PC-3 (cell line): ENCODE data around the gene PCGF5. TPM values are rescaled to one million over a fixed set of nuclear protein-coding genes. Genes with fewer than 3 reads are reported as not detected.
A peak's percentile ranks its signal among the peaks of the same experiment; 100 is the strongest.

Experiments used
- ATAC-seq: fragments of 200-7000 bp; cut with Tn5 transposase; 2 replicates; pipeline ENCODE4 v1.9.1; 2020; ENCODE audit warnings: mild to moderate bottlenecking, moderate library complexity
- BruUV-seq: library from RNA; stranded (reverse); fragments of 400-500 nt; replicated peaks from 2 replicates; lab custom pipeline; 2021; lab: Mats Ljungman, UMichigan
- CTCF ChIA-PET: fragments of 300-600 bp; sonication (Branson Sonifier 250); formaldehyde crosslinking; loops from one replicate; lab custom pipeline; 2022; ENCODE audit warnings: antibody characterized with exemption; lab: Charles Lee
- POLR2A ChIA-PET: fragments of 300-600 bp; sonication (Branson Sonifier 250); formaldehyde crosslinking; loops from one replicate; lab custom pipeline; 2022; ENCODE audit warnings: antibody characterized with exemption; ENCODE audit not compliant: unreplicated experiment; lab: Charles Lee
- DNase-seq: peaks from one replicate; pipeline ENCODE4 v3.0.0-alpha.2; 2015
- H2AFZ ChIP-seq: fragments of 300-600 bp; sonication (generic); 2 replicates; pipeline ENCODE4 v1.6.0; 2016; ENCODE audit warnings: antibody characterized with exemption, low read length
- H3F3A ChIP-seq: fragments of 300-600 bp; sonication (generic); one replicate; pipeline ENCODE4 v1.6.0; 2017; ENCODE audit warnings: antibody characterized with exemption, low read length, control low read depth, mild to moderate bottlenecking; ENCODE audit not compliant: unreplicated experiment
- H3K27ac ChIP-seq: fragments of 300-600 bp; sonication (generic); 2 replicates; pipeline ENCODE4 v1.5.1; 2016; ENCODE audit warnings: mild to moderate bottlenecking, low read length
- H3K27me3 ChIP-seq: fragments of 300-600 bp; sonication (generic); 2 replicates; pipeline ENCODE4 v1.6.1; 2016; ENCODE audit warnings: low read length, mixed read lengths
- H3K36me3 ChIP-seq: fragments of 300-600 bp; sonication (generic); 2 replicates; pipeline ENCODE4 v1.6.1; 2016; ENCODE audit warnings: low read depth, mixed run types, low read length, mixed read lengths
- H3K4me1 ChIP-seq: fragments of 300-600 bp; sonication (generic); 2 replicates; pipeline ENCODE4 v1.5.1; 2016; ENCODE audit warnings: low read length; ENCODE audit not compliant: insufficient read depth
- H3K4me2 ChIP-seq: fragments of 300-600 bp; sonication (generic); 2 replicates; pipeline ENCODE4 v1.6.0; 2016; ENCODE audit warnings: low read length
- H3K4me3 ChIP-seq: fragments of 300-600 bp; sonication (generic); 2 replicates; pipeline ENCODE4 v1.5.1; 2016; ENCODE audit warnings: mild to moderate bottlenecking, low read length, mixed read lengths
- H3K79me2 ChIP-seq: fragments of 300-600 bp; sonication (generic); 2 replicates; pipeline ENCODE4 v1.6.1; 2017; ENCODE audit warnings: low read length, mixed read lengths
- H3K9ac ChIP-seq: fragments of 300-600 bp; sonication (generic); 2 replicates; pipeline ENCODE4 v1.6.0; 2016; ENCODE audit warnings: mild to moderate bottlenecking, low read length
- H3K9me2 ChIP-seq: fragments of 300-600 bp; sonication (generic); replicated peaks from 2 replicates; pipeline ENCODE4 v1.6.1; 2016; ENCODE audit warnings: mixed run types, low read length, mixed read lengths
- H3K9me3 ChIP-seq: fragments of 300-600 bp; sonication (generic); 2 replicates; pipeline ENCODE4 v1.6.1; 2016; ENCODE audit warnings: low read length, mixed read lengths
- H4K20me1 ChIP-seq: fragments of 300-600 bp; sonication (generic); 2 replicates; pipeline ENCODE4 v1.6.1; 2016; ENCODE audit warnings: low read length, mixed read lengths
- CTCF ChIP-seq: fragments of 300-600 bp; sonication (generic); conservative IDR thresholded peaks from 2 replicates; pipeline ENCODE4 v1.5.1; 2017; ENCODE audit warnings: antibody characterized with exemption, low read depth, mild to moderate bottlenecking, low read length
- EZH2 ChIP-seq: fragments of 300-600 bp; sonication (generic); IDR thresholded peaks from one replicate; pipeline ENCODE4 v1.6.1; 2017; ENCODE audit warnings: antibody characterized with exemption, mild to moderate bottlenecking, low read length; ENCODE audit not compliant: unreplicated experiment
- EZH2phosphoT487 ChIP-seq: fragments of 300-600 bp; sonication (generic); IDR thresholded peaks from 2 replicates; pipeline ENCODE4 v1.6.1; 2018; ENCODE audit warnings: mild to moderate bottlenecking, antibody characterized with exemption, low read length, borderline replicate concordance
- intact Hi-C: fragments of 100-400 bp; cut with micrococcal nuclease; formaldehyde crosslinking; loops from 2 replicates; pipeline ENCODE4 v1.9.0; 2023
- total RNA-seq: library from RNA; depleted of rRNA; stranded (reverse); fragments of >200 nt; gene quantifications from 2 replicates; pipeline ENCODE4 v1.2.3, GENCODE V29; 2014

The PCGF5 gene
- total RNA-seq, 1 experiment from 2014 or later = 25.0 TPM

- intact Hi-C loops = no loop called here
- DNase-seq = no peak
Observed at GRCh38 chr10:91250341-91250740, 29.9 kb downstream of the PCGF5 start.

GRCh38 chr10:91251430-91252056, 31.1 kb downstream of the PCGF5 start:
- no peak for ATAC-seq
- peak; percentile 83 for TF ChIP-seq CTCF
- no peak for TF ChIP-seq EZH2
- no peak for TF ChIP-seq EZH2phosphoT487

More at GRCh38 chr10:91250341-91250740, 29.9 kb downstream of the PCGF5 start:
- Histone ChIP-seq H3K9me3 (no peaks in the 10 kb centered on the region), H3K4me1 (no peaks in the 10 kb centered on the region), H3F3A (no peaks in the 10 kb centered on the region), H3K79me2 (no peaks in the 10 kb centered on the region), H3K9ac (no peak overlapping the region), H2AFZ (no peak overlapping the region), H3K9me2 (no peaks in the 10 kb centered on the region), H3K36me3 (0 out of 2 replicates have a peak, but pooled peaks cover 3% of the 10 kb centered on the region), H4K20me1 (no peaks in the 10 kb centered on the region), H3K4me2 (no peak overlapping the region), H3K27me3 (no peaks in the 10 kb centered on the region), H3K4me3 (no peak overlapping the region), H3K27ac (no peak overlapping the region)
- BruUV-seq = no TSS peak
- ChIA-PET POLR2A (interaction anchor here (0.6 kb wide), 2 partner anchors 16 to 339 kb away, joined by 4 to 5 read pairs; no protein-coding TSS in a partner anchor), CTCF (interaction anchor here (0.7 to 1.2 kb wide), 2 partner anchors 162 to 387 kb away, joined by 6 to 10 read pairs; no protein-coding TSS in a partner anchor)
- ATAC-seq = no peak
- TF ChIP-seq EZH2 (no peak), EZH2phosphoT487 (no peak), CTCF (no peak)

GRCh38 chr10:91253300-91253699, 32.8 kb downstream of the PCGF5 start:
- H3K27ac ChIP-seq = no peak overlapping the region
- intact Hi-C loops = no loop called here
- ChIA-PET CTCF (no interaction called here), POLR2A (no interaction called here)
- TF ChIP-seq EZH2 (no peak), CTCF (no peak), EZH2phosphoT487 (no peak)
- H3K4me2 ChIP-seq = no peak overlapping the region
- H3K9ac ChIP-seq = no peak overlapping the region
- BruUV-seq = no TSS peak
- H3K36me3 ChIP-seq = 0 out of 2 replicates have a peak, but pooled peaks cover 3% of the 10 kb centered on the region
- no peaks in the 10 kb centered on the region for H3F3A ChIP-seq
- DNase-seq (no peak), ATAC-seq (no peak)
- no peak overlapping the region for H2AFZ ChIP-seq
- no peaks in the 10 kb centered on the region for H3K9me3 ChIP-seq
- H3K79me2 ChIP-seq = no peaks in the 10 kb centered on the region
- no peaks in the 10 kb centered on the region for H3K4me1 ChIP-seq
- no peaks in the 10 kb centered on the region for H3K27me3 ChIP-seq
- no peak overlapping the region for H3K4me3 ChIP-seq
- H4K20me1 ChIP-seq = no peaks in the 10 kb centered on the region
- no peaks in the 10 kb centered on the region for H3K9me2 ChIP-seq

More at GRCh38 chr10:91251430-91252056, 31.1 kb downstream of the PCGF5 start:
- H3K4me1 ChIP-seq = no peaks in the 10 kb centered on the region
- H3K27me3 ChIP-seq = no peaks in the 10 kb centered on the region
- CTCF ChIA-PET = interaction anchor here (0.7 kb wide), 1 partner anchor 163 kb away, joined by 3 read pairs; no protein-coding TSS in a partner anchor
- no TSS peak for BruUV-seq
- H3K4me2 ChIP-seq = no peak overlapping the region
- DNase-seq = peak; percentile 65
- POLR2A ChIA-PET = no interaction called here
- H3K9me3 ChIP-seq = no peaks in the 10 kb centered on the region
- no peaks in the 10 kb centered on the region for H3K9me2 ChIP-seq
- 0 out of 2 replicates have a peak, but pooled peaks cover 3% of the 10 kb centered on the region for H3K36me3 ChIP-seq
- H3F3A ChIP-seq = no peaks in the 10 kb centered on the region
- H3K4me3 ChIP-seq = no peak overlapping the region
- H3K79me2 ChIP-seq = no peaks in the 10 kb centered on the region
- no peak overlapping the region for H2AFZ ChIP-seq
- no peak overlapping the region for H3K9ac ChIP-seq
- no peaks in the 10 kb centered on the region for H4K20me1 ChIP-seq
- no peak overlapping the region for H3K27ac ChIP-seq
- intact Hi-C loops = loop anchor here (1.0 kb wide), 5 partner anchors 163 to 371 kb away; no protein-coding TSS in a partner anchor
